HepG2 (cell line): ENCODE results near the gene NR1H3. TPM values are rescaled to one million over a fixed set of nuclear protein-coding genes. Genes with fewer than 3 reads are reported as not detected.
A peak's percentile ranks its signal among the peaks of the same experiment; 100 is the strongest.

Source experiments
- ATAC-seq: fragments of 200-7000 bp; cut with Tn5 transposase; 3 replicates; pipeline ENCODE4 v1.9.1; 2020; ENCODE audit warnings: mild to moderate bottlenecking, moderate library complexity
- BruUV-seq: library from RNA; stranded (reverse); fragments of 400-500 nt; replicated peaks from 2 replicates; lab custom pipeline; 2021; lab: Mats Ljungman, UMichigan
- CTCF ChIA-PET: fragments of 300-600 bp; formaldehyde crosslinking; extraction: SDS; loops from one replicate; lab custom pipeline; 2021; ENCODE audit warnings: low total read pairs, inconsistent platforms, low intra/inter-chr PET ratio; lab: Yijun Ruan, JAX
- POLR2A ChIA-PET: fragments of 350-600 bp; sonication (Branson Sonifier 250); formaldehyde crosslinking; loops from one replicate; lab custom pipeline; 2020; ENCODE audit warnings: antibody characterized with exemption, inconsistent platforms; lab: Yijun Ruan, JAX
- DNase-seq: peaks from one replicate; pipeline ENCODE4 v3.0.0-alpha.2; 2015; ENCODE audit warnings: low spot score
- FAIRE-seq: peaks from 3 replicates; lab custom pipeline; 2011; peaks lifted over from hg19 to GRCh38; lab: Jason Lieb, UNC
- H2AFZ ChIP-seq: one replicate; pipeline ENCODE4 v1.6.1; 2011; ENCODE audit warnings: low read length, inconsistent platforms
- H3K27ac ChIP-seq: fragments of 300-600 bp; 3 replicates; pipeline ENCODE4 v1.8.0; 2011; ENCODE audit warnings: mixed run types, mild to moderate bottlenecking, mixed read lengths, low read length, inconsistent platforms; ENCODE audit not compliant: insufficient read depth; ENCODE audit errors: extremely low read length
- H3K27me3 ChIP-seq, 2 experiments: fragments of 200-600 bp in 1 of 2; 2 replicates in 1 of 2; 3 replicates in 1 of 2; pipeline versions ENCODE4 v1.6.0 to v1.8.0; 2011; ENCODE audit warnings: low read length in 2 of 2, mild to moderate bottlenecking in 2 of 2, moderate library complexity in 2 of 2, inconsistent platforms in 1 of 2; ENCODE audit not compliant: insufficient read depth in 2 of 2, control insufficient read depth in 1 of 2
- H3K36me3 ChIP-seq, 2 experiments: fragments of 200-600 bp in 1 of 2; replicated peaks in 1 of 2; 2 replicates in 1 of 2; 3 replicates in 1 of 2; pipeline versions ENCODE4 v1.5.1 to v1.8.0; 2011; ENCODE audit warnings: low read length in 2 of 2, inconsistent platforms in 1 of 2; ENCODE audit not compliant: insufficient read depth in 2 of 2, control insufficient read depth in 1 of 2
- H3K4me1 ChIP-seq: 2 replicates; pipeline ENCODE4 v1.5.1; 2012; ENCODE audit warnings: low read length, inconsistent platforms; ENCODE audit not compliant: insufficient read depth
- H3K4me2 ChIP-seq: 2 replicates; pipeline ENCODE4 v1.6.0; 2011; ENCODE audit warnings: low read depth, low read length, inconsistent platforms
- H3K4me3 ChIP-seq, 3 experiments: fragments of 200-600 bp in 1 of 3; sonication (generic), shearing (Covaris generic) in 1 of 3; replicated peaks in 1 of 3; 2 replicates each; pipeline ENCODE4 v1.5.1; 2011 to 2016; ENCODE audit warnings: low read length in 3 of 3, inconsistent platforms in 2 of 3, low read depth in 2 of 3, mild to moderate bottlenecking in 2 of 3, control low read depth in 1 of 3, mixed read lengths in 1 of 3; ENCODE audit not compliant: insufficient read depth in 1 of 3
- H3K79me2 ChIP-seq: one replicate; pipeline ENCODE4 v1.6.1; 2011; ENCODE audit warnings: low read length, inconsistent platforms; ENCODE audit not compliant: insufficient read depth
- H3K9ac ChIP-seq: 2 replicates; pipeline ENCODE4 v1.6.0; 2011; ENCODE audit warnings: mild to moderate bottlenecking, low read depth, low read length, inconsistent platforms; ENCODE audit not compliant: insufficient read depth
- H3K9me3 ChIP-seq: 2 replicates; pipeline ENCODE4 v1.5.1; 2012; ENCODE audit warnings: mild to moderate bottlenecking, low read length
- H4K20me1 ChIP-seq: 2 replicates; pipeline ENCODE4 v1.6.0; 2011; ENCODE audit warnings: inconsistent platforms, mild to moderate bottlenecking, low read length, moderate library complexity; ENCODE audit not compliant: insufficient read depth
- ARID2 ChIP-seq: sonication (generic); formaldehyde crosslinking; IDR thresholded peaks from 2 replicates; pipeline ENCODE4 v1.8.1; 2022; ENCODE audit warnings: mild to moderate bottlenecking, missing genetic modification reagents, borderline replicate concordance
- ATF3 ChIP-seq: sonication (generic); formaldehyde crosslinking; IDR thresholded peaks from 2 replicates; pipeline ENCODE4 v1.4.0; 2020; ENCODE audit warnings: missing genetic modification reagents
- EEA1 ChIP-seq: sonication (generic); formaldehyde crosslinking; IDR thresholded peaks from 2 replicates; pipeline ENCODE4 v1.5.1; 2020; ENCODE audit warnings: mild to moderate bottlenecking, missing genetic modification reagents, borderline replicate concordance
- MZF1 ChIP-seq: sonication (generic); formaldehyde crosslinking; IDR thresholded peaks from 2 replicates; pipeline ENCODE4 v1.8.1; 2023; ENCODE audit warnings: mild to moderate bottlenecking, missing genetic modification reagents, borderline replicate concordance
- TAF1 ChIP-seq: sonication (generic); formaldehyde crosslinking; IDR thresholded peaks from 2 replicates; pipeline ENCODE4 v1.4.0; 2020; ENCODE audit warnings: missing genetic modification reagents
- ZBTB2 ChIP-seq: sonication (generic); formaldehyde crosslinking; IDR thresholded peaks from 2 replicates; pipeline ENCODE4 v1.8.0; 2022; ENCODE audit warnings: low read depth, missing genetic modification reagents
- ZFAT ChIP-seq: sonication (generic); formaldehyde crosslinking; conservative IDR thresholded peaks from 2 replicates; pipeline ENCODE4 v1.8.1; 2023; ENCODE audit warnings: missing genetic modification reagents, inconsistent platforms
- ZNF121 ChIP-seq: sonication (generic); formaldehyde crosslinking; IDR thresholded peaks from 2 replicates; pipeline ENCODE4 v1.5.0; 2020; ENCODE audit warnings: mild to moderate bottlenecking, missing genetic modification reagents
- ZNF34 ChIP-seq: sonication (generic); formaldehyde crosslinking; IDR thresholded peaks from 2 replicates; pipeline ENCODE4 v1.4.0; 2020; ENCODE audit warnings: mild to moderate bottlenecking, missing genetic modification reagents, borderline replicate concordance
- ZNF569 ChIP-seq: sonication (generic); formaldehyde crosslinking; IDR thresholded peaks from 2 replicates; pipeline ENCODE4 v1.5.0; 2020; ENCODE audit warnings: mild to moderate bottlenecking, missing genetic modification reagents, moderate library complexity, borderline replicate concordance
- ZNF629 ChIP-seq: sonication (generic); formaldehyde crosslinking; conservative IDR thresholded peaks from 2 replicates; pipeline ENCODE4 v1.5.0; 2020; ENCODE audit warnings: missing genetic modification reagents
- ZNF777 ChIP-seq: sonication (generic); formaldehyde crosslinking; IDR thresholded peaks from 2 replicates; pipeline ENCODE4 v1.4.0; 2020; ENCODE audit warnings: missing genetic modification reagents
- ZNF839 ChIP-seq: sonication (generic); formaldehyde crosslinking; IDR thresholded peaks from 2 replicates; pipeline ENCODE4 v1.4.0; 2020; ENCODE audit warnings: missing genetic modification reagents, mild to moderate bottlenecking, borderline replicate concordance
- WGBS: methylation state at CpG from one replicate; pipeline ENCODE4 v1.1.6; 2017; ENCODE audit warnings: low lambda C conversion rate; 5-methylcytosine and 5-hydroxymethylcytosine counted together
- in situ Hi-C: cut with HindIII; loops from 2 replicates; pipeline ENCODE4 v1.10.0; 2017; ENCODE audit warnings: low pct_unique_long_range_greater_than_20kb; ENCODE audit not compliant: extremely low pct_ligation_motif_present
- intact Hi-C: fragments of 100-400 bp; cut with micrococcal nuclease; formaldehyde crosslinking; loops from one replicate; pipeline ENCODE4 v1.10.0; 2022; ENCODE audit not compliant: unreplicated experiment
- polyA plus RNA-seq, 8 experiments: library from polyadenylated mRNA; depleted of rRNA in 3 of 8; stranded (reverse) in 7 of 8; unstranded in 1 of 8; fragments of >200 nt; fragmentation: Illumina TruSeq in 4 of 8; extraction: Trizol in 4 of 8; gene quantifications; 2 replicates each; pipeline versions ENCODE4 v1.2.1 to v1.2.3, GENCODE V29; 2011 to 2016; ENCODE audit warnings: low read depth in 4 of 8, missing spikeins in 1 of 8, mixed read lengths in 1 of 8; ENCODE audit not compliant: insufficient read depth in 1 of 8
- total RNA-seq, 5 experiments: library from RNA; depleted of rRNA; stranded (reverse); fragments of >200 nt; fragmentation: Illumina TruSeq; extraction: Trizol; gene quantifications; 2 replicates each; pipeline ENCODE4 v1.2.3, GENCODE V29; 2016; ENCODE audit warnings: low read depth in 1 of 5

Gene NR1H3
- total and polyA plus RNA-seq, 2 of the 13 experiments (the other 11 are each of a cell fraction or from before 2014, with no cell fraction given) = 41.8 to 102 TPM

GRCh38 chr11:47257177-47257516 is 649 bp upstream of the NR1H3 start (continued):
- TF ChIP-seq ZNF839 = no peak
- no peak for TF ChIP-seq ATF3 (CRISPR knock-in tag)

- Histone ChIP-seq H3K27me3 (no peaks in the 10 kb centered on the region), H3K4me1 (peaks cover 62% of the 10 kb centered on the region), H3K79me2 (peaks cover 11% of the 10 kb centered on the region), H3K9ac (peak overlapping the region; percentile 64), H3K27ac (peak overlapping the region; percentile 74), H3K4me3 (peak overlapping the region; percentile 57 to 72 (median 65)), H4K20me1 (no peaks in the 10 kb centered on the region), H3K36me3 (peaks cover 1 to 2% of the 10 kb centered on the region in 2 experiments; a peak in 2 of 5 replicates), H3K9me3 (no peaks in the 10 kb centered on the region)
- in situ Hi-C loops = no loop called here
- FAIRE-seq = no peak
- ChIA-PET CTCF (interaction anchor here (3.7 to 4.3 kb wide), 2 partner anchors 80 to 97 kb away, joined by 20 to 27 read pairs; partner anchors contain the start of gene ARFGAP2), POLR2A (interaction anchor here (0.8 to 4.3 kb wide), 19 partner anchors 9 to 95 kb away, joined by 3 to 106 read pairs (median 8); partner anchors contain the start of genes ACP2, ARFGAP2, DDB2 and MADD)
- intact Hi-C loops = loop anchor here (2.0 kb wide), 1 partner anchor 96 kb away; no protein-coding TSS in a partner anchor
- no peak for ATAC-seq
- DNase-seq = no peak
- WGBS = 39% methylated on average over 11 of the region's 11 CpGs
- TSS peak; percentile 42 for BruUV-seq
- no peak for TF ChIP-seq ZNF34
- peak; percentile 89 for TF ChIP-seq ZNF629 (CRISPR knock-in tag)
- TF ChIP-seq MZF1 = no peak
- TF ChIP-seq ZBTB2 = no peak
- TF ChIP-seq ZNF121 = peak; percentile 87
- TF ChIP-seq ZFAT (CRISPR knock-in tag) = no peak
- TF ChIP-seq TAF1 (CRISPR knock-in tag) = 0 out of 2 replicates have a peak, but pooled peaks have one; percentile 1
- no peak for TF ChIP-seq EEA1
- TF ChIP-seq ARID2 = no peak
- no peak for TF ChIP-seq ZNF569 (CRISPR knock-in tag)
- no peak for TF ChIP-seq ZNF777 (CRISPR knock-in tag)
- TF ChIP-seq, all 625 proteins: peak for 3
- peak overlapping the region; percentile 89 for H3K4me2 ChIP-seq
- no peak overlapping the region for H2AFZ ChIP-seq
Observed at GRCh38 chr11:47258317-47258902, 614 bp downstream of the NR1H3 start.
